CD4-positive, CD25-positive, alpha-beta regulatory T cell (primary cell): ENCODE measurements around the gene BBX. TPM values are rescaled to one million over a fixed set of nuclear protein-coding genes. Genes with fewer than 3 reads are reported as not detected.
"Not testable (repeated sequence)": the region's sequence is repeated elsewhere in the genome, so short reads cannot be mapped to it uniquely, and the experiment has no call there.

Experiments
- ATAC-seq, 2 donors: fragments of 150-1000 bp; cut with Tn5 transposase; one replicate each; pipeline ENCODE4 v1.10.0; 2021; ENCODE audit warnings: low read depth in 2 of 2, moderate number of reproducible peaks in 2 of 2, moderate library complexity in 1 of 2
- DNase-seq, 3 donors: peaks; one replicate each; pipeline versions ENCODE4 v3.0.0 to v3.0.0-alpha.2; 2012 to 2022; ENCODE audit warnings: mixed read lengths in 1 of 3
- H3K27ac ChIP-seq: one replicate; pipeline ENCODE4 v1.7.0; 2013; ENCODE audit warnings: mild to moderate bottlenecking, low read length; ENCODE audit not compliant: insufficient read depth, poor library complexity, severe bottlenecking
- H3K27me3 ChIP-seq: one replicate; pipeline ENCODE4 v1.7.0; 2013; ENCODE audit warnings: low read length; ENCODE audit not compliant: control insufficient read depth, insufficient read depth
- H3K36me3 ChIP-seq: one replicate; pipeline ENCODE4 v1.7.0; 2013; ENCODE audit warnings: mild to moderate bottlenecking, low read length, moderate library complexity; ENCODE audit not compliant: control insufficient read depth, insufficient read depth
- H3K4me1 ChIP-seq: 2 replicates; pipeline ENCODE4 v1.7.0; 2013; ENCODE audit warnings: mild to moderate bottlenecking, low read length; ENCODE audit not compliant: insufficient read depth, control insufficient read depth, poor library complexity, severe bottlenecking
- H3K4me3 ChIP-seq: one replicate; pipeline ENCODE4 v1.7.0; 2013; ENCODE audit warnings: low read depth, mild to moderate bottlenecking, low read length, moderate library complexity
- H3K9me3 ChIP-seq, 2 experiments: 1 replicate in 1 of 2; 2 replicates in 1 of 2; pipeline ENCODE4 v1.7.0; 2013; ENCODE audit warnings: low read length in 2 of 2, mild to moderate bottlenecking in 1 of 2, moderate library complexity in 1 of 2; ENCODE audit not compliant: control insufficient read depth in 2 of 2
- H3K27ac Mint-ChIP-seq, 3 donors: one replicate each; pipeline ENCODE4 v1.8.0; 2020 to 2022; ENCODE audit warnings: mild to moderate bottlenecking in 3 of 3, mixed read lengths in 3 of 3, moderate library complexity in 2 of 3
- H3K27me3 Mint-ChIP-seq: one replicate; pipeline ENCODE4 v1.8.0; 2022; ENCODE audit warnings: mild to moderate bottlenecking, mixed read lengths
- H3K36me3 Mint-ChIP-seq: one replicate; pipeline ENCODE4 v1.8.0; 2020; ENCODE audit warnings: mixed read lengths
- H3K4me1 Mint-ChIP-seq, 4 donors: one replicate each; pipeline ENCODE4 v1.8.0; 2020 to 2022; ENCODE audit warnings: mixed read lengths in 4 of 4, mild to moderate bottlenecking in 1 of 4
- H3K4me3 Mint-ChIP-seq, 4 donors: one replicate each; pipeline ENCODE4 v1.8.0; 2020 to 2022; ENCODE audit warnings: mild to moderate bottlenecking in 4 of 4, mixed read lengths in 4 of 4, moderate library complexity in 3 of 4
- H3K9me3 Mint-ChIP-seq, 7 donors: one replicate each; pipeline ENCODE4 v1.8.0; 2020 to 2022; ENCODE audit warnings: mixed read lengths in 7 of 7, mild to moderate bottlenecking in 3 of 7, moderate library complexity in 2 of 7
- polyA plus RNA-seq, 4 donors: library from polyadenylated mRNA; unstranded; fragments of 300-500 nt; fragmentation: Illumina TruSeq; gene quantifications; one replicate each; pipeline ENCODE4 v1.2.3, GENCODE V29; 2021
- total RNA-seq: library from RNA; stranded (reverse); gene quantifications from one replicate; pipeline ENCODE4 v1.2.3, GENCODE V29; 2022

The BBX gene
- total and polyA plus RNA-seq, 5 donors from 2014 or later = 62.1 to 96.2 (median 82.8) TPM

DNA sequence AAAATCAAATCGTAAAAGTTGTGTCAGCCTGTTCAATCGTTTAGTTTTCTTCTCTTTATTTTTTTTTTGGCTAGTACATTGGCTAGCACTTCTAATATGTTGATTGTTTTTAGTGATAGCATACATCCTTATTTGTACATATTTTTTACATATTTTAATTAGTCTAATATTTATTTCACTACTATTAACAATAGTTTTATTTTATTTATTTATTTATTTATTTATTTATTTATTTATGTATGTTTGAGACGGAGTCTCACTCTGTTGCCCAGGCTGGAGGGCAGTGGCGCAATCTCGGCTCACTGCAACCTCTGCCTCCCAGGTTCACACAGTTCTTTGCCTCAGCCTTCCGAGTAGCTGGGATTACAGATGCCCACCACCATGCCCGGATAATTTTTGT is 42.5 kb downstream of the BBX start:
- H3K36me3 Mint-ChIP-seq, H3K9me3 Mint-ChIP-seq, H3K27ac Mint-ChIP-seq, H3K27me3 ChIP-seq, H3K4me3 ChIP-seq, H3K4me1 ChIP-seq, H3K27ac ChIP-seq, H3K4me3 Mint-ChIP-seq, H3K36me3 ChIP-seq, H3K9me3 ChIP-seq, H3K27me3 Mint-ChIP-seq, ATAC-seq, DNase-seq: not testable (repeated sequence)
- peaks cover 20 to 61% (median 29%) of the 10 kb centered on the region in 4 donors for H3K4me1 Mint-ChIP-seq

DNA sequence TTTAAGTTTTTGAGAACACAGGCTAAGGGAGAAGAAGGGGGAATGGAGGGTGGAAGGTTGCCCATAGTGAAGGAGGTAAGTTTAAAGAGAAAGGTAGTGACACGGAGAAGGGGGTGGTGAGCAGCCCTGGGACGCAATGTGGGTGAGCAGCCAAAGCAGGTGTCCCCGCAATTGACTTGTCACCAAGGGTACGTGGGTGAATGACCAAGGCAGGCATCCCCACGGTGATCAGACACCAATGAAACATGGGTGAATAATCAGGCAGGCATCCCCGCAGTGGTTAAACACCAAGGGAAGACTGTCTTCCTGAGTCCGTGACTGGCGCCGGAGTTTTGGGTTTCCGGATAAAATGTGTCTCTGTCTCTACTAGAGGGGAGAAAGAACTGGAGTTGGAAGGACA is 48.3 kb downstream of the BBX start:
- H3K27me3 ChIP-seq, H3K36me3 ChIP-seq, H3K27me3 Mint-ChIP-seq, H3K9me3 ChIP-seq, DNase-seq, H3K27ac ChIP-seq, ATAC-seq, H3K4me3 Mint-ChIP-seq, H3K4me3 ChIP-seq, H3K9me3 Mint-ChIP-seq, H3K4me1 ChIP-seq, H3K36me3 Mint-ChIP-seq: not testable (repeated sequence)
- H3K4me1 Mint-ChIP-seq = peaks cover 11 to 37% (median 16%) of the 10 kb centered on the region in 4 donors
- peak overlapping the region in 2 of 3 donors; percentile 21 to 32 for H3K27ac Mint-ChIP-seq

DNA sequence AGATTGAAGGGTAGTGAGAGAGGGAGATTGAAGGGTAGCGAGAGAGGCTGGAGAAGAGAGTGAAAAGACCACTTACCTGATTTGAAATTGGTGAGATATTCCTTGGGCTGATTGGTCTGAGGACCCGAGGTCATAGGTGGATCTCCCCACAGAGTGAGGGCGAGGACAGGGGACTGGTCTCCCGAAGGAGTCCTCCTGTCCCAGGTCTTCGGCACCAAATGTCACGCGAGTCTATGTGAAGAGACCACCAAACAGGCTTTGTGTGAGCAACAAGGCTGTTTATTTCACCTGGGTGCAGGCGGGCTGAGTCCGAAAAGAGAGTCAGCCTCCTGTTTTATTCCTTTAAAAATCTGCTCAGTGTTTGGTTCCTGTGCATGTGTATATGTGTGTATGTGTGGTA is 48.7 kb downstream of the BBX start:
- DNase-seq, H3K9me3 ChIP-seq, H3K36me3 ChIP-seq, ATAC-seq, H3K27ac ChIP-seq, H3K4me3 Mint-ChIP-seq, H3K27me3 Mint-ChIP-seq, H3K9me3 Mint-ChIP-seq, H3K27me3 ChIP-seq, H3K4me1 ChIP-seq, H3K36me3 Mint-ChIP-seq, H3K4me3 ChIP-seq: not testable (repeated sequence)
- Mint-ChIP-seq H3K27ac (peak overlapping the region in 1 of 3 donors; percentile 32), H3K4me1 (peaks cover 11 to 36% (median 15%) of the 10 kb centered on the region in 4 donors)

DNA sequence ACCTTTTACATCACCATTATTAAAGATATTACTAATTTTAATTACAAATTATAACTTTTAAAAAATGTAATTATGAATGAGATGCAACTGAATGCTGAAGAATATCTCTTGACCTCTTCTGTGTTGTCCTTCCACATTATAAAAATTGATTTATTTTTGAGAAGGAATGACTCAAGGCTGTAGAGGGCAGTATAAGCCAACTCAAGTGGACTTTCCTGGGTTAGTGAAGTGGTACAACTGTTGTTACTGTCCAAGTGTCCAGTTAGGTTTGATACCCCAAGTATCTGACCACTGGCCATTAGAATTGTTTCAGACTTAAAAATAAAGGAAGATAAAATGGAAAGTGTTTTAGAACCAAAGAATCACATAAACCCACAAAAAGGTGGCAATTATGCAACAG is 51.9 kb downstream of the BBX start:
- Histone ChIP-seq H3K36me3 (no peaks in the 10 kb centered on the region), H3K27ac (no peak overlapping the region), H3K9me3 (no peaks in the 10 kb centered on the region), H3K4me1 (no peaks in the 10 kb centered on the region), H3K4me3 (no peak overlapping the region), H3K27me3 (no peaks in the 10 kb centered on the region)
- Mint-ChIP-seq H3K9me3 (no peaks in the 10 kb centered on the region), H3K4me1 (peaks cover 3 to 46% (median 28%) of the 10 kb centered on the region in 4 donors), H3K27me3 (no peaks in the 10 kb centered on the region), H3K27ac (no peak overlapping the region), H3K36me3 (peaks cover 4% of the 10 kb centered on the region), H3K4me3 (no peak overlapping the region)
- peak in 1 of 3 donors; percentile 28 for DNase-seq
- ATAC-seq = no peak

DNA sequence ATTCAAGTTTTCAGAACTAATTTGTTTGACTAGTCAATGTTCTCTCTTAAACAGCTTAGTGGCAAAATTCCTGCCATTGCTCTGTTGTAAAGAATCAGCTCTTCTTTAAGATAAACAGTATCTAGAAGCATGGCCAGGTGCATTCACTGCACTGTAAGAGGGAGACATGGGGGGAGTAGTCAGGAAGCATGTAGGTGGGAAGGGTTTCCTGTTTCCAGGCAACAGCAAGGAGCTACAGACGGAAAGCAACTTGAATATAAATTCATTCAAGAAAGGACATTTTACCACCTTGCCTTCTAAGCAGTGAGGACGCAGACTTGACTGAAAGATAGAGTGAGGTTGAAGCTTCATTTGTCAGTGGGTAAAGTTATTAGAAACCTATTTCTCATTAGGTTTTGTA is 55.3 kb downstream of the BBX start:
- no peaks in the 10 kb centered on the region for H3K9me3 ChIP-seq
- DNase-seq (no peak), ATAC-seq (no peak)
- H3K27ac Mint-ChIP-seq = peak overlapping the region; percentile 34 to 72 (median 54)
- H3K27me3 Mint-ChIP-seq = no peaks in the 10 kb centered on the region
- peaks cover 4% of the 10 kb centered on the region for H3K36me3 Mint-ChIP-seq
- H3K27ac ChIP-seq = no peak overlapping the region
- H3K36me3 ChIP-seq = no peaks in the 10 kb centered on the region
- no peaks in the 10 kb centered on the region for H3K9me3 Mint-ChIP-seq
- no peaks in the 10 kb centered on the region for H3K27me3 ChIP-seq
- no peak overlapping the region for H3K4me3 ChIP-seq
- peaks cover 3 to 34% (median 25%) of the 10 kb centered on the region in 4 donors for H3K4me1 Mint-ChIP-seq
- no peak overlapping the region for H3K4me3 Mint-ChIP-seq
- no peaks in the 10 kb centered on the region for H3K4me1 ChIP-seq

DNA sequence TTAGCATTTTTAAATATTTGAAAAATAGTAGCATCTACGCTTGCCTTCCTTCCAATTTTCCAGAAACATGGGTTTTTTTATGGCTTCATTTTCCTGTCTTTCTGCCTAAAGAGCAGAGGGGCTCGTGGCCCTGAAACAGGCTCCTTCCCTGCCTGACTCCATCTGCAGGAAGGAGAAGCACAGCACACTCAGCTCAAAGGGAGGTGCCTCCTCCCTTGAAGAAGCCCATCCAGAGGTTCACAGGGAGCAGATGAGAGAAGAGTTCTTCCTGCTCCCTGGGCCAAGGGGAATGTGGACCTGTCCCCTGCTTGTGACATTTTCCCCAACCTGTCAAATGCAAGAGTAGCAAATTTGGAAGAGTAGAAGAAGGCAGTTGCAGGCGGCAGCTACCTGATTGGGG is 55.8 kb downstream of the BBX start:
- Mint-ChIP-seq H3K4me1 (peaks cover 3 to 34% (median 25%) of the 10 kb centered on the region in 4 donors), H3K36me3 (peaks cover 4% of the 10 kb centered on the region), H3K27me3 (no peaks in the 10 kb centered on the region), H3K9me3 (no peaks in the 10 kb centered on the region), H3K4me3 (no peak overlapping the region), H3K27ac (peak overlapping the region in 2 of 3 donors; percentile 34 to 53)
- Histone ChIP-seq H3K4me3 (no peak overlapping the region), H3K27ac (no peak overlapping the region), H3K36me3 (no peaks in the 10 kb centered on the region), H3K27me3 (no peaks in the 10 kb centered on the region), H3K4me1 (no peaks in the 10 kb centered on the region), H3K9me3 (no peaks in the 10 kb centered on the region)
- no peak for DNase-seq
- no peak for ATAC-seq

DNA sequence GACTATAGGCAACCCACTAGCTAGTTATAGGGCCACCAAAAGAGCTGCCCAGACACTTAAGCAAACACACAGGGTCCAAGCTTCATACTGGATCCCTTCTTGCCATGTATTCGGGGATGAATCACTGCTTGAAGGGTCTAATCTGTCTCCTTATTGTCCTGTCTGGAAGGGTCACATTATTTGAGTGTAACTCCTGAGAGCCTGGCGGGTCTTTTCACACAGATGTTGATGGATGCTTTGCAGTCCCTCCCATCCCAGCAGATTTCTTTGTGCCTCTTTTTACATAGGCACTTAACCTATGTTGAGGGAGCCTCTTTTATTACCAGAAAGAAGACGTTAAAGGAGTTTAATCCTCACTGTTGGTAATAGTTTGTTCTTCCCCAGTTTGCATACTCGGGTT is 56.6 kb downstream of the BBX start:
- H3K4me3 Mint-ChIP-seq = no peak overlapping the region
- no peaks in the 10 kb centered on the region for H3K27me3 ChIP-seq
- no peak overlapping the region for H3K4me3 ChIP-seq
- H3K36me3 Mint-ChIP-seq = peaks cover 4% of the 10 kb centered on the region
- no peaks in the 10 kb centered on the region for H3K9me3 ChIP-seq
- peak overlapping the region in 2 of 3 donors; percentile 13 to 20 for H3K27ac Mint-ChIP-seq
- peaks cover 3 to 34% (median 25%) of the 10 kb centered on the region in 4 donors for H3K4me1 Mint-ChIP-seq
- no peak overlapping the region for H3K27ac ChIP-seq
- H3K36me3 ChIP-seq = no peaks in the 10 kb centered on the region
- ATAC-seq (no peak), DNase-seq (no peak)
- H3K27me3 Mint-ChIP-seq = no peaks in the 10 kb centered on the region
- H3K9me3 Mint-ChIP-seq = no peaks in the 10 kb centered on the region
- H3K4me1 ChIP-seq = no peaks in the 10 kb centered on the region

DNA sequence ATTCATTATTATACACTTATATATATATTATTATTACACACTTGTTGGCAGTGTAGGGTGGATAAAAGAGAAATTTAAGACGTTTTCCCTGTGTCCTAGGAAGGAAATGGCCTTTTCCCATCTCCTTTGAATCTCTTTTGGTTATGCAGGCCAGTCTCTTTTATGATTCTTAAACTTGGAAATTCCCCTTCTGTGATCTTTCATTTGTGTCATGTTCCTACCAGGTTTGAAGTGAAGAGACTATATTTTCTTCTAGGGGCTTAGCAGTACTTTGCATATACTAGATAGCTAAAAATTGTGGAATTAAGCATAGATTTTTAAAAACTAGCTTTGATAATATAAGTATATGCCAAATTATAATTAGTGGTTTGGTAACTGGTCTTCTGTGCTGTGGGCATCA is 58.5 kb downstream of the BBX start:
- H3K36me3 Mint-ChIP-seq = peaks cover 8% of the 10 kb centered on the region
- peaks cover 2 to 37% (median 26%) of the 10 kb centered on the region in 4 donors for H3K4me1 Mint-ChIP-seq
- no peaks in the 10 kb centered on the region for H3K9me3 ChIP-seq
- no peak overlapping the region for H3K27ac ChIP-seq
- H3K36me3 ChIP-seq = peaks cover 4% of the 10 kb centered on the region
- H3K27ac Mint-ChIP-seq = no peak overlapping the region
- no peaks in the 10 kb centered on the region for H3K27me3 Mint-ChIP-seq
- ATAC-seq = no peak
- DNase-seq = no peak
- H3K9me3 Mint-ChIP-seq = no peaks in the 10 kb centered on the region
- H3K4me3 ChIP-seq = no peak overlapping the region
- H3K4me1 ChIP-seq = no peaks in the 10 kb centered on the region
- H3K27me3 ChIP-seq = no peaks in the 10 kb centered on the region
- H3K4me3 Mint-ChIP-seq = no peak overlapping the region
